NT2/D1 (cell line): ENCODE measurements around the gene ETV4.

Experiments
- SUZ12 ChIP-seq: IDR thresholded peaks from 2 replicates; pipeline ENCODE4 v1.6.1; 2011; ENCODE audit not compliant: insufficient read length, insufficient read depth; ENCODE audit errors: extremely low read depth
- YY1 ChIP-seq: IDR thresholded peaks from 2 replicates; pipeline ENCODE4 v1.6.1; 2011; ENCODE audit not compliant: insufficient read length, insufficient read depth

DNA sequence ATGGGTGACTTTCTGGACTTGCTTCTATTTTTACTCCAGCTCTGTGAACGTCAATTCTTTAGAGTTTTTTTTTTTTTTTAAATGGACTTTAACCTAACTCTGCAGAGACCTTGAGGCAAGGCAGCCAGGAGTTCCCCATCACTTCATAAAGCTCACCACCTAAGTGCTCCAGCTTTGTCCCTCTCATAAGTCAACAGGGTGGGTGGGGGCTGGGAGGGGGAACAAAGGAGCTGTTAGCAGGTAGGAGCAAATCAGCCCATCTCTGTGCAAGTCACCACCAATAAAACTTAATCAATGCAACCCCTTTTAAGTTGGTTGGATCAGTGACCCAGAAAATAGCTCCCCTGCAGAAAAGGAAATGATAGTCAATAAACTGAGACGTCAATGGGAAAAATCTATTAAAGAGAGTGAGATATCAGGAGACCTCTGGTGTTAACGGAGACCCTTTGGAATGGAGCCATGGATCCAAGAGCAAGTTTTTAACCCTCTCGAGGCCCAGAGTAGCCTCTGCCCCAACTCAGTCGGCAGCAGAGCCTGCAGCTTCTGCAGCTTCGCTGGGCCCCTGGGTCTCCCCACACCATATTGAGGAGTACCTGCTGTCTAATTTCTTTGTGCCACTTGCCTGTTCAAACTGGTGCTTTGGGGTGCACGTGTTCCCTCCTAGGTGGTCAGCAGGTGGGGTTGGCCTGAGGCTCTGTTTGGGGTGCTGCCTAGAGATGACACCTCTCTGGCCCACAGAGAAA lies 27.6 kb upstream of the ETV4 start:
- no peak for TF ChIP-seq YY1
- TF ChIP-seq SUZ12: no peak
